Esophagus (tissue), 2 donors: ENCODE measurements around the gene NAXE. TPM values are rescaled to one million over a fixed set of nuclear protein-coding genes. Genes with fewer than 3 reads are reported as not detected.
A peak's percentile ranks its signal among the peaks of the same experiment; 100 is the strongest.

ENCODE experiments used
- H3K27ac ChIP-seq, 2 donors: one replicate each; pipeline ENCODE4 v1.5.1; 2013; ENCODE audit warnings: low read depth in 2 of 2, mild to moderate bottlenecking in 2 of 2, inconsistent platforms in 1 of 2, low read length in 1 of 2, moderate library complexity in 1 of 2
- H3K27me3 ChIP-seq, 2 donors: one replicate each; pipeline ENCODE4 v1.6.1; 2013; ENCODE audit warnings: low read length in 2 of 2, control low read depth in 1 of 2, mild to moderate bottlenecking in 1 of 2; ENCODE audit not compliant: insufficient read depth in 2 of 2, control insufficient read depth in 1 of 2
- H3K36me3 ChIP-seq, 2 donors: one replicate each; pipeline ENCODE4 v1.6.1; 2013; ENCODE audit warnings: low read length in 1 of 2; ENCODE audit not compliant: control insufficient read depth in 2 of 2, insufficient read depth in 2 of 2
- H3K4me1 ChIP-seq, 2 donors: one replicate each; pipeline ENCODE4 v1.6.1; 2013; ENCODE audit warnings: low read length in 1 of 2; ENCODE audit not compliant: control insufficient read depth in 2 of 2, insufficient read depth in 2 of 2
- H3K4me3 ChIP-seq, 2 donors: one replicate each; pipeline ENCODE4 v1.5.1; 2013; ENCODE audit warnings: low read length in 2 of 2, mild to moderate bottlenecking in 2 of 2, low read depth in 1 of 2, moderate library complexity in 1 of 2
- H3K9me3 ChIP-seq, 2 donors: one replicate each; pipeline ENCODE4 v1.6.1; 2013; ENCODE audit warnings: mild to moderate bottlenecking in 2 of 2, low read depth in 1 of 2, low read length in 1 of 2, moderate library complexity in 1 of 2; ENCODE audit not compliant: control insufficient read depth in 2 of 2, insufficient read depth in 1 of 2
- WGBS, 2 donors: extraction: QIAGEN DNeasy Blood & Tissue Kit; methylation state at CpG; one replicate each; pipeline ENCODE4 v1.1.7; 2013; 5-methylcytosine and 5-hydroxymethylcytosine counted together
- polyA plus RNA-seq, 2 donors: library from polyadenylated mRNA; stranded (reverse); fragments of 200-250 nt; gene quantifications; one replicate each; pipeline ENCODE4 v1.2.3, GENCODE V29; 2013
- donor health status: healthy with polysubstance abuse.
- donor health status: Bipolar disorder and iron deficiency.

The NAXE gene
- polyA plus RNA-seq, 2 donors = 29.9 to 70.9 TPM

- Histone ChIP-seq H3K27ac (no peak overlapping the region), H3K4me3 (no peak overlapping the region), H3K36me3 (no peaks in the 10 kb centered on the region), H3K9me3 (no peaks in the 10 kb centered on the region), H3K27me3 (peaks cover 0 to 7% of the 10 kb centered on the region in 2 donors), H3K4me1 (peaks cover 4 to 8% of the 10 kb centered on the region in 2 donors)
- 39 to 40% methylated on average over 6 of the region's 6 CpGs for WGBS, 2 donors
These were observed 49.5 kb downstream of the NAXE start for GRCh38 chr1:156640842-156641706.

DNA sequence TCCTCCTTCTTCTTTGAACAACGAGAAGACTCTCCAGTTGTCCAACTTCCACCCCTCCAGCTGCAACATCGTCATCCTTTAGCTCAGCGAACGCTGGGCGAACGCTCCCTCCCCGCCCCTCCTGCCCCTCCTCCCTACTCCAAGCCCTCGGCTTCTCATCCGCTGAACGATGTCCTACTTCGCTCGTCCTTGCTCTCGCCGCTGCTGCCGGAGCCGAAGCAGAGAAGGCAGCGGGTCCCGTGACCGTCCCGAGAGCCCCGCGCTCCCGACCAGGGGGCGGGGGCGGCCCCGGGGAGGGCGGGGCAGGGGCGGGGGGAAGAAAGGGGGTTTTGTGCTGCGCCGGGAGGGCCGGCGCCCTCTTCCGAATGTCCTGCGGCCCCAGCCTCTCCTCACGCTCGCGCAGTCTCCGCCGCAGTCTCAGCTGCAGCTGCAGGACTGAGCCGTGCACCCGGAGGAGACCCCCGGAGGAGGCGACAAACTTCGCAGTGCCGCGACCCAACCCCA lies 50.2 kb downstream of the NAXE start, which contains the start of gene BCAN:
BCAN (plus strand) TSS at position 357 of the 504 bp plus-strand sequence. CDS start 3,938 bp downstream, outside the sequence.
- H3K4me3 ChIP-seq = peak within 1 kb of the TSS in 1 of 2 donors; percentile 42
- 1 to 2% methylated on average over 39 to 46 of the region's 46 CpGs for WGBS, 2 donors
- no peaks in the 10 kb centered on the region for H3K9me3 ChIP-seq
- H3K27me3 ChIP-seq = peaks cover 0 to 11% of the 10 kb centered on the region in 2 donors
- H3K4me1 ChIP-seq = peaks cover 4 to 8% of the 10 kb centered on the region in 2 donors
- no peaks in the 10 kb centered on the region for H3K36me3 ChIP-seq
- no peak within 1 kb of the TSS for H3K27ac ChIP-seq

GRCh38 chr1:156642265-156643048 lies 50.9 kb downstream of the NAXE start:
- peaks cover 0 to 17% of the 10 kb centered on the region in 2 donors for H3K27me3 ChIP-seq

DNA sequence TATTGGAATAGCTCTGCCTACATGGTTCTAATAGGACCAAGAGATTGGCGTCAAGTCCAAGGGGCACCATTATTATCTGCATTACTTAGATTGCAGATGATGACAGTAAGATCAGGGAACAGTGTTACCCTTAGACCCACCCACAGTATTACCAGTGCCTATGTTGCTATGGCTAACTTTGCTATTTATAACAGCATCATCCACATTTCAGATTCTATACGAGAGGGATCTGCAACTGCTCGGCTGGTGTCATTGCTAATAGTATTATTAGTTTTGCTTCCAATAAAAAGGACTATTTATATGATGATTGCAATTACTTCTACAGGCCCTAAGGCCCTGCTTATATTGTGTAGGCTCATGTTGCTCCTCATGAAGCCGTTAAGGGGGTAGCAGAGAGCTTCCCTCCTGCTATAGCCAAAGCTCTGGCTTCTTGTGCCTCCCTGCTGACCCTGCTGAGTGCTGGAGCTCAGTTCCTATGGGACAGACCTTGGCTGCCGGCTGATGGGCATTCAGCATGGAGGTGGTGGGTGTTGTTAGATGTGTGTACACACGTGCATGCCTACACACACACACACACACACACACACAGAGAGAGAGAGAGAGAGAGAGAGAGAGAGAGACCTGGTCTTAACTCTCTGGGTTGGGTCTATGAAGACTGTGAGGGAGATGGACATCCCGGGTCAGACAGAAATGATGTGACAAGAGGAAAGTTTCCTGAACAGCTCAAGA lies 51.6 kb downstream of the NAXE start:
- Histone ChIP-seq H3K4me3 (no peak overlapping the region), H3K36me3 (no peaks in the 10 kb centered on the region), H3K9me3 (no peaks in the 10 kb centered on the region), H3K27me3 (peaks cover 0 to 20% of the 10 kb centered on the region in 2 donors), H3K27ac (no peak overlapping the region), H3K4me1 (peaks cover 4 to 8% of the 10 kb centered on the region in 2 donors)
- WGBS, 2 donors = 59 to 70% methylated on average over 7 of the region's 7 CpGs

More at GRCh38 chr1:156642265-156643048, 50.9 kb downstream of the NAXE start:
- peak overlapping the region in 1 of 2 donors; percentile 42 for H3K4me3 ChIP-seq
- H3K9me3 ChIP-seq = no peaks in the 10 kb centered on the region
- H3K27ac ChIP-seq = no peak overlapping the region
- WGBS, 2 donors = 14 to 25% methylated on average over 36 to 40 of the region's 40 CpGs
- H3K4me1 ChIP-seq = peaks cover 4 to 8% of the 10 kb centered on the region in 2 donors
- no peaks in the 10 kb centered on the region for H3K36me3 ChIP-seq

GRCh38 chr1:156643778-156644092 lies 52.2 kb downstream of the NAXE start:
- peaks cover 0 to 20% of the 10 kb centered on the region in 2 donors for H3K27me3 ChIP-seq

More at GRCh38 chr1:156643778-156644092, 52.2 kb downstream of the NAXE start:
- no peak overlapping the region for H3K4me3 ChIP-seq
- H3K27ac ChIP-seq = no peak overlapping the region
- H3K4me1 ChIP-seq = peaks cover 4 to 8% of the 10 kb centered on the region in 2 donors
- H3K36me3 ChIP-seq = no peaks in the 10 kb centered on the region
- no peaks in the 10 kb centered on the region for H3K9me3 ChIP-seq
- WGBS, 2 donors = 69 to 70% methylated on average over 7 of the region's 7 CpGs

Other genes starting within 250 kb of the NAXE start
- gene RHBG, start 222.6 kb upstream of the NAXE start, polyA plus RNA-seq = 1 to 10 TPM; 2.3 TPM
- gene MEF2D, start 91.0 kb upstream of the NAXE start, polyA plus RNA-seq = 10 to 100 TPM in 1 of 2 donors, 1 to 10 TPM in 1; 8.5 to 13.5 TPM
- 1 to 10 TPM; 3.8 to 7.8 TPM for gene IQGAP3, start 19.2 kb upstream of the NAXE start, polyA plus RNA-seq
- under 1 TPM in 1 of 2 donors, not detected in 1; 0.08 TPM for gene TTC24, start 12.1 kb upstream of the NAXE start, polyA plus RNA-seq
- gene GPATCH4, start 9.7 kb downstream of the NAXE start, polyA plus RNA-seq = 10 to 100 TPM; 14.3 to 20.8 TPM
- under 1 TPM; 0.14 to 0.28 TPM for gene HAPLN2, start 27.6 kb downstream of the NAXE start, polyA plus RNA-seq
- under 1 TPM; 0.01 to 0.04 TPM for gene BCAN, start 50.3 kb downstream of the NAXE start, polyA plus RNA-seq
- gene NES, start 85.6 kb downstream of the NAXE start, polyA plus RNA-seq = 1 to 10 TPM; 2.4 to 3.0 TPM
- gene CRABP2, start 113.8 kb downstream of the NAXE start, polyA plus RNA-seq = 1,000 to 10,000 TPM; 1,310 to 1,799 TPM
- 10 to 100 TPM; 18.5 to 38.3 TPM for gene METTL25B, start 136.7 kb downstream of the NAXE start, polyA plus RNA-seq
- gene ISG20L2, start 137.0 kb downstream of the NAXE start, polyA plus RNA-seq = 10 to 100 TPM in 1 of 2 donors, 1 to 10 TPM in 1; 8.5 to 16.5 TPM
- 10 to 100 TPM; 79.3 to 81.0 TPM for gene MRPL24, start 149.3 kb downstream of the NAXE start, polyA plus RNA-seq
- gene HDGF, start 159.9 kb downstream of the NAXE start, polyA plus RNA-seq = 100 to 1,000 TPM in 1 of 2 donors, 10 to 100 TPM in 1; 88.6 to 150 TPM
- 10 to 100 TPM; 36.6 to 41.8 TPM for gene PRCC, start 175.8 kb downstream of the NAXE start, polyA plus RNA-seq
- under 1 TPM; 0.90 to 1.00 TPM for gene SH2D2A, start 225.1 kb downstream of the NAXE start, polyA plus RNA-seq